GM19099 (cell line): ENCODE data around the gene AGAP1.

Source experiments
- POLR2A ChIP-seq: IDR thresholded peaks from 3 replicates; pipeline ENCODE4 v1.6.1; 2011; ENCODE audit warnings: low read depth; ENCODE audit not compliant: insufficient read length; ENCODE audit errors: extremely low read depth

Gene AGAP1

GRCh38 chr2:235811446-235812184 lies 317.8 kb downstream of the AGAP1 start:
- no peak for TF ChIP-seq POLR2A

- TF ChIP-seq POLR2A = no peak
Measured at GRCh38 chr2:235812185-235812665, 318.4 kb downstream of the AGAP1 start.

- TF ChIP-seq POLR2A = no peak
Measured at GRCh38 chr2:235813398-235813797, 319.6 kb downstream of the AGAP1 start.

- TF ChIP-seq POLR2A = no peak
Measured at GRCh38 chr2:235820571-235820970, 326.7 kb downstream of the AGAP1 start.

GRCh38 chr2:235824331-235824730 lies 330.5 kb downstream of the AGAP1 start:
- TF ChIP-seq POLR2A = no peak

GRCh38 chr2:235825946-235826345 lies 332.1 kb downstream of the AGAP1 start:
- no peak for TF ChIP-seq POLR2A

- TF ChIP-seq POLR2A = no peak
Measured at GRCh38 chr2:235826826-235827225, 333.0 kb downstream of the AGAP1 start.

- no peak for TF ChIP-seq POLR2A
Measured at GRCh38 chr2:235827585-235827992, 333.7 kb downstream of the AGAP1 start.

- TF ChIP-seq POLR2A = no peak
Measured at GRCh38 chr2:235829726-235830125, 335.9 kb downstream of the AGAP1 start.

GRCh38 chr2:235831755-235832154 lies 337.9 kb downstream of the AGAP1 start:
- TF ChIP-seq POLR2A = no peak

GRCh38 chr2:235832941-235833340 lies 339.1 kb downstream of the AGAP1 start:
- TF ChIP-seq POLR2A = no peak

- no peak for TF ChIP-seq POLR2A
Measured at GRCh38 chr2:235833971-235834620, 340.3 kb downstream of the AGAP1 start.

- TF ChIP-seq POLR2A = no peak
Measured at GRCh38 chr2:235834781-235835180, 340.9 kb downstream of the AGAP1 start.

GRCh38 chr2:235835810-235836209 lies 342.0 kb downstream of the AGAP1 start:
- TF ChIP-seq POLR2A = no peak

- no peak for TF ChIP-seq POLR2A
Measured at GRCh38 chr2:235836491-235836911, 342.7 kb downstream of the AGAP1 start.

GRCh38 chr2:235839226-235839625 lies 345.4 kb downstream of the AGAP1 start:
- no peak for TF ChIP-seq POLR2A

- no peak for TF ChIP-seq POLR2A
Measured at GRCh38 chr2:235839974-235840373, 346.1 kb downstream of the AGAP1 start.

GRCh38 chr2:235841863-235842262 lies 348.0 kb downstream of the AGAP1 start:
- TF ChIP-seq POLR2A = no peak
